ENCODE results near the gene ALPL. TPM values are rescaled to one million over a fixed set of nuclear protein-coding genes. Genes with fewer than 3 reads are reported as not detected.

ALPL gene
- total RNA-seq, 1 donor from 2014 or later: 6.6 TPM

GRCh38 chr1:21617126-21617738 lies 108.0 kb downstream of the ALPL start:
- no peak for DNase-seq (ENCODE audit: extremely low spot score in 2 of 2)

GRCh38 chr1:21618059-21618458 lies 108.8 kb downstream of the ALPL start:
- no peak for DNase-seq (ENCODE audit: extremely low spot score in 2 of 2)
- Histone ChIP-seq H3K27ac (no peak overlapping the region), H3K9me3 (no peaks in the 10 kb centered on the region), H3K36me3 (no peaks in the 10 kb centered on the region), H3K4me1 (peaks cover 18% of the 10 kb centered on the region), H3K4me3 (no peak overlapping the region), H3K27me3 (no peaks in the 10 kb centered on the region)
- TF ChIP-seq POLR2A (IDR thresholded peaks at IDR 0.05): no peak
- no peak for TF ChIP-seq POLR2AphosphoS5 (IDR thresholded peaks at IDR 0.05; ENCODE audit: insufficient read depth in 1 of 2, low read depth in 1 of 2)
- no peak for TF ChIP-seq CTCF (IDR thresholded peaks at IDR 0.05)
- intact Hi-C loops (cut with DNase I): no loop called here

More at GRCh38 chr1:21617126-21617738, 108.0 kb downstream of the ALPL start:
- intact Hi-C loops (cut with DNase I): no loop called here
- Histone ChIP-seq H3K27ac (no peak overlapping the region), H3K4me1 (peaks cover 13% of the 10 kb centered on the region), H3K36me3 (no peaks in the 10 kb centered on the region), H3K9me3 (no peaks in the 10 kb centered on the region), H3K27me3 (no peaks in the 10 kb centered on the region), H3K4me3 (no peak overlapping the region)
- TF ChIP-seq CTCF (IDR thresholded peaks at IDR 0.05) (no peak), POLR2A (IDR thresholded peaks at IDR 0.05) (no peak), POLR2AphosphoS5 (IDR thresholded peaks at IDR 0.05; ENCODE audit: insufficient read depth in 1 of 2, low read depth in 1 of 2) (no peak)

GRCh38 chr1:21618561-21619374 lies 109.5 kb downstream of the ALPL start:
- intact Hi-C loops (cut with DNase I): no loop called here
- H3K9me3 ChIP-seq: no peaks in the 10 kb centered on the region
- no peak for DNase-seq (ENCODE audit: extremely low spot score in 2 of 2)
- no peak for TF ChIP-seq CTCF (IDR thresholded peaks at IDR 0.05)
- no peak for TF ChIP-seq POLR2A (IDR thresholded peaks at IDR 0.05)
- TF ChIP-seq POLR2AphosphoS5 (IDR thresholded peaks at IDR 0.05; ENCODE audit: insufficient read depth in 1 of 2, low read depth in 1 of 2): no peak
- H3K4me1 ChIP-seq: peaks cover 19% of the 10 kb centered on the region
- H3K4me3 ChIP-seq: no peak overlapping the region
- no peak overlapping the region for H3K27ac ChIP-seq
- no peaks in the 10 kb centered on the region for H3K36me3 ChIP-seq
- no peaks in the 10 kb centered on the region for H3K27me3 ChIP-seq

GRCh38 chr1:21619375-21619947 lies 110.2 kb downstream of the ALPL start:
- H3K27me3 ChIP-seq: no peaks in the 10 kb centered on the region
- H3K9me3 ChIP-seq: no peaks in the 10 kb centered on the region
- TF ChIP-seq CTCF (IDR thresholded peaks at IDR 0.05) (no peak), POLR2AphosphoS5 (IDR thresholded peaks at IDR 0.05; ENCODE audit: insufficient read depth in 1 of 2, low read depth in 1 of 2) (no peak), POLR2A (IDR thresholded peaks at IDR 0.05) (no peak)
- H3K4me1 ChIP-seq: peaks cover 19% of the 10 kb centered on the region
- no peak overlapping the region for H3K27ac ChIP-seq
- DNase-seq (ENCODE audit: extremely low spot score in 2 of 2): no peak
- no peaks in the 10 kb centered on the region for H3K36me3 ChIP-seq
- intact Hi-C loops (cut with DNase I): no loop called here
- H3K4me3 ChIP-seq: no peak overlapping the region
